HK-2 (cell line): Measurements from ENCODE around the gene GPC6.

ENCODE experiments used
- DNase-seq: peaks from one replicate; pipeline ENCODE4 v3.0.0-alpha.2; 2018; ENCODE audit not compliant: unreplicated experiment

The GPC6 gene

DNA sequence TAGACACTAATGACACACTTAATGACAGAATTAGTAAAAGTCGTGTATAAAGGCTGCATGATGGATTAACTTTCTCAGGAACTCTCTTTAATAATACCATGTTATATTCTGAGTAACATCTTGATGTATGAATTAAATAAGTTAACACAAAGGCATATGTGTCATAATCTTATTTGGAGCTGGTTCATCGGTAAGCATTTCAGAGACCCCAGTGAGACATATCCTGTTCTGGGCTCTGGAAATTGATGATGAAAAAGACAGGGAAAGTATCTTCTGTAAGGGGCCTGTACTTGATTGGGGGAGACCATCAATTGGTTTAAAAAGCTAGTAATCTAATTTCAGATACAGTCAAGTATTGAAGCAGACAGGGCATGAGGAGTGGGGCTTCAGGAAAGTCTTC, 547.9 kb downstream of the GPC6 start:
- no peak for DNase-seq

- DNase-seq: no peak
These were observed 548.4 kb downstream of the GPC6 start for GRCh38 chr13:93775027-93775426.

- DNase-seq: no peak
These were observed 549.0 kb downstream of the GPC6 start for GRCh38 chr13:93775507-93776108.

DNA sequence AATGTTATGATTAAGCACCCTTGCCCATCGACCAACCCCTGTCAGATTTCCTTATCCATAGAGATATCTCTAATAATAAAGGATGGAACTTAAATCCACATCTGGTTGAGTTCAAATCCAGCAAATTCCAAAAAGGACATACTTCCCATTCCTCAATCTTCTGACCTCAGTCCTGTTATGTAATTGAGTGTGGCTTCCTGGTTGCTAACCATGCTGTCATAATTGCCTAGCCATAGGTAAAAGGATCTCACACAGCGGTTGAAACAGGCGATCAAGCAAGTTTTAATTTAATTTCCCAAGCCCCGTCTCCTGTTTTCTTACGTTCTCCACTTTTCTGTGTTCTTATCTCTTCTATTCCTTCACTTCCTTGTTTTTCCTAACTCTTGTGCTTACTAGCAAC, 550.3 kb downstream of the GPC6 start:
- no peak for DNase-seq

DNA sequence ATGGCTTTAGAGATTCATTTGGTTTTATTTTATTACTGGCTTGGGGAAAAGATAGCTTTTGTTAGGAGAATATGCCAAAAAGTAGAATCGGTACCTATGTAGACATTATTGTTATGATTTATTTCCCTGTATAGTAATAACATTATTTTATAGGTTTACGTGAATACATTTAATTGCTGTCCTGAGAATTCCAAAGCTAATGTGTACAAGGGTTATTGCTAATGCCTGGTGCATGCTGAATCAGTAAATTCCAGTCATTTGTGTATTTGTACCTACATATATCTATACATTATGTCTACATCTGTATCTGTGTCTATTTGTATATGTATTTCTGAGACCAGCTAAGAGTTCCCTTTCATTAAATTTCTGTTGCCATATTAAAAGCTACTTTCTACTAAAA, 550.9 kb downstream of the GPC6 start:
- no peak for DNase-seq

DNA sequence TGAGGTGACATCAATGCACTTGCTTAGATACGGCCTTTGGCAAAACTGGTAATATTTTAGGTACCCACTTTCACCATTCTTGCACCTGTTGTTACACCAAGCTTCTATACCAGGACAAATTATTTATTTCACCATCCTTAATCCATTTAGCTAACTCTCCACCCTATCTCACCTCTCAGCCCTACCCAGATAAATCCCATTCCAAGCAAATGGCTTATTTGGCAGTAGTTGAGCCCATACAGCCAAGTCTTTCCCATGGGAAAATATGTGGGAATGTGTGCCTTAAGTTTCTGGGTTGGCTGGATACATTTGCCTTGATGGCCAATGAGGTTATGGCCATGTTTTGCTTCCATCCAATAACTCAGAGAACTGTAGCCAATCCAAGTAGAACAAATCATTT, 551.9 kb downstream of the GPC6 start:
- DNase-seq: no peak

- no peak for DNase-seq
These were observed 557.6 kb downstream of the GPC6 start for GRCh38 chr13:93784191-93784590.

DNA sequence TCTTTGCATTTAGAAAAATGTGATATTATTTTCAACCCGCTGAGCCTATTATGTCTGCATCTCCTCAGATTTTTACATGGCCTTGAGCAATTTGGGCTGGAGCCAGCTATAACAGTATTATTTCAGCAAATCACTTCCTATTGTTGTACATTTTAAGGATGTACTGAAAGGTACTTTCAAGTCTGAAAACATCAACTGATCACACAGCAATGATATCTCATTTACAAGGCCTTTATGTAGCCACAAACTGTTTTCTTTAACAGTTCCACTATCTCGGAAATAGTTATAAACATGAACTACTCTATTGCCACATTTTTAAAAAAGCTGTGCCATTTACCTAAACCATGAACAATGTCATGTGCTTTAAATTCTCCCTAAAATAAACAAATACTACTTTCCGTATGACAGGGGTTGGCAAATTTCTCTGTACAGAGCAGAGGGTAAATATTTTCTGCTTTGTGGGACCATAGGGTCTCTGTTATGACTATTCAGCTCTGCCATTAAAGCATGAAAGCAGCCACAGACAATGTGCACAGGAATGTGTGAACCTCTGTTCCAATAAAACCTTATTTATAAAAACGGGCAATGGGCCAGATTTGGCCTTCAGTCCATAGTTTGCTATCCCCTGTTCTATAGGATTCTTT, 560.4 kb downstream of the GPC6 start:
- no peak for DNase-seq

DNA sequence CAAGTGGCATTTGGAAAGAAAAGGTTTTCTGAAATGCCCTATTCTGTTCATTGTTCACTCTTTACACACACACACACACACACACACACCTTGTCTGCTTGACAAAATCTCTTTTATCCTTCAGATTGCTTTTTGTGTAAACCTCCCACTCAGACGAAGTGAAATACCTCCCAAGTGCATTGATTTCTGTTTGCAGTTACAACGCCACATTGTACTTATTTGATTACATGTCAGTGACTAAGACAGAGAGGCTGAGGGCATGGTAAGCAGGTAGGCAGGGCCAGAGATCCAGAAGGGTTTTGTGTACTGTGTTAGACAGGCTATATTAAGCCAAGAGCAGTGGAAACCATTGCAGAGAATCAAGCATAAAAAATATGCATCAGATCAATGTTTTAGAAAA, 561.8 kb downstream of the GPC6 start:
- DNase-seq: no peak

DNA sequence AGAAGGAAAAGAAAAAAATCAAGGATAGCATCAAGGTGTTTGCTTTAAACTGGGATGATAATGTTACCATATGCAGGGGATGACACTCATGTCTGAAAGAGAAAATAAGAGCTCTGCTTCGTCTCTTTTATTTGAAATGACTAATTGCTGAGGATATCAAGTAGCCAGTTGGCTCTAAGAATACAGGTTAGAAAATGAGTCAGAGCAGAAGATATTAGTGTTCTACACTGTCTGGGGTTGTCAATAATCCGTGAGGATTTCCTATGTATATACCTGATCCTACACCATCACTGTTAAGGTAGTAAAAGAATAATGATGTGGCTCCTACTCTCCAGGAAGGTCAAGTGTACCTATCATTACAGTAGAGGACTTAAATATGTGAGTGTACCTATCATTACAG, 562.5 kb downstream of the GPC6 start:
- DNase-seq: no peak

- no peak for DNase-seq
These were observed 567.7 kb downstream of the GPC6 start for GRCh38 chr13:93794197-93794885.

DNA sequence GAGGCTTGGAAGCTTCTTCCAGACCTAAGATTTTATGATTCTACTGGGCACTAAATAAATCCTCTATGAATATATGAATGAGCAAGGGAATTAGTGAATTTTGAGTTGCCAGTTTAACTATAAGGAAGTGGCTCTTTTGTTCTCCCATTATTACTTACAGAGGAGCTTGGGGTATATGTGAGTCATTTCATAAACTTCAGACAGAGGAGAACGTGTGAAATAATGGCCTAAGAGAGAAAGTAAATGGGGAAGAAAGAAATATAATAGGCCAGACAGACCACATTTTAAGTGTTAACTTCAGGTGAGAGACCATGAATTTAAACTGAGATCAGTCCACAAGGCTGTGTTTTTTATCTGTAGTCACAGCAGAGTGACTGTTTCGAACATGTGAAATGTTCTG, 570.9 kb downstream of the GPC6 start:
- no peak for DNase-seq

GRCh38 chr13:93800342-93800741, 573.7 kb downstream of the GPC6 start:
- no peak for DNase-seq

DNA sequence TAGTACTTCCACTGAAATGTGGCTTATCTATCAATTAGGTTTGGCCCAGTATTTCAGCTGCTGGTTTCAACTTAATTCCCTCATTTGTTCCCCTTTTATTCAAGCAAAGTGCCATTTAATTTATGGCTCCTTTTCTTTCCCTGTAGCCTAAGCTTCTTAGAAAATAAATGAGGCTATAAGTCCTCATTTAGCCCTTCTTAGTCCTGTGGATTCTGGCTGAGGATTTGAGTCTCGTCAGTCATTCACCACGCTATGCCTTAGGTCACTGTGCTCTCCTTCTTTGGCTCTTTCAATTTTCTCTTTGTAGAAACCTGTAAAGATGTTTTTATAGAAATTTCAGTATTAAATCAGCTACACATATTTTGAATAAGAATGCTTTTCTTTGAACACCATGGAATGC, 579.1 kb downstream of the GPC6 start:
- no peak for DNase-seq

DNA sequence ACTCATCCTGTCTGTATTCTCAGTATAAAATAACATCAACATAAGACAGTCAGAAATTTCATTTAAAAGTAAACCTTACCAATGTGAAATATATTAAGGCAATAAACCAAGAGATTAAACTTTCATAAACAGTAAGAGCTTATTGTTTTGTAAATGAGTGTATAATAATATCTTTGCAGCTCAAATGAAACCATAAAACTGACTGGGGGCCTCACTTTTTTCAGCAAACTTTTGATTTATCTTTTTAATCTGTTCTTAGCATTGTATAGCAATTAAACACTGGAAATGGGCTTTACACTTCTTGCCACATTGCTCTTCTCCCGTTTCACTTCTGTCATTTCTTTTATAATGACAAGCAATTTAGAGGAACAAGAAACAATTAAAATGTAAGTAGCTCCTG, 580.3 kb downstream of the GPC6 start:
- no peak for DNase-seq

- no peak for DNase-seq
These were observed 583.7 kb downstream of the GPC6 start for GRCh38 chr13:93810264-93810663.

DNA sequence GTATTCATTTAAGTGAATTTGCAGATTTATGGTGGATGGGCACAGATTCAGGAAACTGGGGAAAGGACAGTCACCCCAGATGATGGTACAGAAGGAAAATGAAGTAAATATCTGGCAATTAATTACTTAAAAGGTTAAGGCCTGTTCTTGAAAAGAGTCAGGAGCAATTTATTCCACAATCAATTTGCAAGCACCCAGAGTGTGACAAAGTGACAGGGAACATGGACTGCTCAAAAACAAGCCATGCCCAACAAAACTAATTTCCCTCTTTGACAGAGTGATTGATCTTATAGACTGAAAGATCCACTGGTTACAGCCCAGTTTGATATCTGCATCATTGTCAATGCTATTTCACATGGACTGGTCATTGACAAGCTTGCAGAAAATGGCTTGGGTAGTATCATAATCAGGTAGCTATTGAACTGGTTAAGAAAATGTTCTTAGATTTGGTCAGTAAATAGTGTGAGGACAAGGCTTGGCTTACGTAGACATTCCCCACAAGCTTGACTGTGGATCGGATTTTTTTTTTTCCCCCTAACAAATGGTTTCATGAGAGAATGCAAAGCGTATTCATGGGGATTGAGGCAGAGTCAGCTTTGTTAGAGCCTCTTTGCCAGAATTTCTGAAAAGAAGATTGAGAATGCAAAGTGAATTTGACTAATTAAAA, 584.6 kb downstream of the GPC6 start:
- no peak for DNase-seq

- no peak for DNase-seq
These were observed 585.1 kb downstream of the GPC6 start for GRCh38 chr13:93811738-93812112.

DNA sequence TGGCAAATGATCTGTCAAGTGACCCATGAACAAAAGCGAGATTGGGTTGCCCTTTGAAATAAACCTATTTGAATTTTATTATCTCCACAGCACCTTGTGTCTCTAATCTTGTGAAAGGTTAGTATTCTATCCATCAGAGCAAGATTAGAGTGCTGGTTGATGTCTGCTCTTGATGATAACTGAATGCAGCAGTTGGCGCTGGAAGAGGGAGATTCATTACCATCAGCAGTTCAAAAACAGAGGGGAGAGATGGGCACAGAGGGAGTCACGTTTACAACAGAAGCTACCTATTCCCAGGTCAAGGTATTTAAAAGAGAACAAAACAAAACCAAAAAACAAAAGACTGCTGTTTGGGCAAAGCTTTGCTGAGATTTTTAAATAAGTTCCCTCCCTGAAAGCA, 588.1 kb downstream of the GPC6 start:
- no peak for DNase-seq

GRCh38 chr13:93818345-93818744, 591.7 kb downstream of the GPC6 start:
- DNase-seq: no peak

- DNase-seq: no peak
These were observed 592.8 kb downstream of the GPC6 start for GRCh38 chr13:93819331-93819890.

DNA sequence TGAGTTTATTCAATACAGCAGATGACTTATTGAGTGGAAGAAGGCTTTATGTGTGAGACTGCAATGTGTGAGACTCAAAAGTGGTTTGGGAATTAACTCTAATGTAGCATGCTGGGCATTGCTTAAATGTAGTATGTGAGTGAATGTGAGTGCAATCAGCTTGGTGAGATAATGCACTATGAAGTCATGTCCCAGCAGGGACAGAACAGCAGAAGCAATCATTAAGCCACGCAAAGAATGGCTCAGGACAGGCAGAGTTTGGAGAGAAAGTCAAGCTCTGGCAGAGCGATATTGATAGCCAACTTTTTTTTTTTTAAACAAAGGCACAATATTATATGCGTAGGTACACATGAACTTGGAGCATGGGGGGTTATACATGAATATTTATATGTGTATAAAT, 597.7 kb downstream of the GPC6 start:
- DNase-seq: no peak

GRCh38 chr13:93834051-93834450, 607.4 kb downstream of the GPC6 start:
- DNase-seq: no peak
